HG02642 (cell line): Measurements from ENCODE around the gene IQCN.

ENCODE experiments used
- ATAC-seq: cut with Tn5 transposase; IDR thresholded peaks from one replicate; pipeline ENCODE4 v1.9.1; 2021; ENCODE audit warnings: mild to moderate bottlenecking; ENCODE audit not compliant: unreplicated experiment, poor library complexity

IQCN gene

DNA sequence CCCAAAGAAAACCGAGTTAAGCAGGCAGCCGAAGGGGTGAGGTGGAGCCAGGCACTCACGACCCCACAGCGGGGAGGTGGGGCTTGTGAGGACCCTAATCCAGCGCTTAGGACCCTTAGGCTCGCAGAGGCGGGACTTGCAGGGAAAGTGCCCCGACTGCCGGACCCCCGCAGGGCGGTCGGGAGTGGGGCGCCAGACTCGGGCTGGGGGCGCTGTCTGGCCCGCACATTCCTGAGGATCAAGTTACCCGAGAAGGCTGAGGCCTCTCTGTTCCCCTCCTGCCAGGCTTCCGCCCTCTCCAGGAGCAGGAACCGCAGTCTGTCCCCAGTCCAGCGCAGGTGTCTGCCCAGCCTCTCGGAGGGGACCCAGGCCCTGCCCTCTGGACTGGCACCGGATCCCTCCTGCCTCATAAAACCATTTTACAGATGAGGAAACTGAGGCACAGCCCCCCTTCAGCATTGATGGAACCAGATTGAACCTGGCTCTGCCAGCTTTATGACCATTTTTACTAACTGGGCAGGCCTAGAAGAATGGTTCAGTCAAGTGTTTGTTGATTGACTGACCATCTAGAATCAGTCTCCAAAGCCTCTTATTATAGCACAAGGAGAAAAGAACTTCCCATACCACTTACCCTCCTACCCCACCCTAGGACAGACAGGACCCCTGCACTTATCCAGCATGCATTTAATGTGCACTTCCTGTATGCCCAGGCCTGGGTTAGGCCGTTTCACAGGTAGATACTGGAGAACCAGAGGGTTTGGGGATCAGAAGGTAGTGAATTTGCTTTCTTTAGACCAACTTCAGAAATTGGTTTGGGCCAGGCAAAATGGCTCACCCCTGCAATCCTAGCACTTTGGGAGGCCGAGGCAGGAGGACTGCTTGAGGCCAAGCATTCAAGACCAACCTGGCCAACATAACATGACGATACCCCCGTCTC lies 13.9 kb upstream of the IQCN start:
- no peak for ATAC-seq

DNA sequence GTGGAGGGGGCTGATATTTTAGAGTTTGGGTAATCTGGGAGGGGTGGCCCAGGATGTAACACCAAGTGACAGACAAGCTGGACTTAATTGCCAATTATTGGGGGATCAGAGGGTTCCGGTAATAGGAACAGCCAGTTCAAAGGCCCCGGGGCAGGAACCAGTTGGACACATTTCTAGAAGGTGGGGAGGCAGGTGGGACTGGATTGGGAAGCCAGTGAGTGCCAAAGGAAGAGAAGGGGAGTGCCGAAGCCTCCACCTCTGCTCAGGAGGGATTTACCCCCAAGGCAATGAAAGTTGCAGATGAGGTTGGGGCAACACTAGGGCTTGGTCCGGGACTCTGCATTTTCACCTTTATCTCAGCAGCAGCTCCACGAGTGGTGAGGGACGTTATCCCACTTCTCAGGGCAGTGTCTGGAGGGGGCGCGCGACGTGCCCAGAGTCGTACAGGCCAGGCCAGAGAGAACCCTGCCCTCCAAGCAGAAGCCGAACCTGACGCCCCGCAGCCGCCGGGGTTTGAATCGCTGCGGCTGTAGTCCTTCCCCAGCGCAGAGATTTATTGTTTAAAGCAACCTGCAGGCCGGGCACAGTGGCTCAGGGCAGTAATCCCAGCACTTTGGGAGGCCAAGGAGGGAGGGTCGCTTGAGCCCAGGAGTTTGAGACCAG lies 12.9 kb upstream of the IQCN start:
- no peak for ATAC-seq

DNA sequence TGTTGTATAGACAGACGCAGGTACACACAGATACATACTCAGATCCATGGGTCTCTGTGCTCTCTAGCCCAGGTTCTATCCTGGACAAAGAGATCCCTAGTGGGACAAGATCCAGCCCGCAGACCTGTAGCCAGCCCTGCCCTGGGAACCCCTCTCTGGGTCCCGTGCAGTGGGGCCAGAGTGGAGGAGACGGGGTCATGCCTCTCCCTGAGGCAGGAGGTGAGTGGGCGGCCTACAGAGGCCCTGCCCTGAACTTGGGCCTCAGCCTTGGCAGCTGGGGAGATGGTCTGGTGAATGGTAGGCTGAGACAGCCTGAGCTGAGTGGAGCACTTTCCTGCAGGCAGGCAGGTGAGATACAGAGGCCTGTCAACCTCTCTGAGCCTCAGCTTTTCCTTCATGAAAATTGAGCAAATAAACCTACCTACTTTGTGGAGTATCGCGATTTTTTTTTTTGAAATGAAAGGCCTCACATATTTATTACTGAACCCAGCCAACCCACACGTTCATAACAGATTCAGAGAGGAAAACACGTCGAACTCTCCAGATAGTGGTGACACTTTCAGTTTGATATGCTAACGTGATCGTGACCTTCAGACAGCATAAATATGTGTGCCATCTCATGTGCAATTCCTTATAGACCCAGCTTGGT lies 10.6 kb upstream of the IQCN start:
- ATAC-seq: no peak

DNA sequence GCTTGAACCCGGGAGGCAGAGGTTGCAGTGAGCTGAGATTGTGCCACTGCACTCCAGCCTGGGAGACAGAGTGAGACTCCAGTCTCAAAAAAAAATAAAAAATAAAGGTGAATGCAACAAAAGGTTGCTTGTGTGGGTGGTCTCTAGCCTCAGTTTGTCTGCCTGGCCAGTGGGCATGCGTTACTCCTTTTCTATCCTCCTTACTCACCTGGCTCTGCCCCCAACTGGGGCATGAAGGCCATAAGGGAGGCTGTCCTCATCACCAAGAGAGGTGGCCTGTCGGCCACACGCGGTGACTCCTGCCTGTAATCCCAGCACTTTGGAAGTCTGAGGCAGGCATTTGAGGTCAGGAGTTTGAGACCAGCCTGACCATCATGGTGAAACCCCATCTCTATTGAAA lies 9.1 kb upstream of the IQCN start:
- ATAC-seq: no peak

DNA sequence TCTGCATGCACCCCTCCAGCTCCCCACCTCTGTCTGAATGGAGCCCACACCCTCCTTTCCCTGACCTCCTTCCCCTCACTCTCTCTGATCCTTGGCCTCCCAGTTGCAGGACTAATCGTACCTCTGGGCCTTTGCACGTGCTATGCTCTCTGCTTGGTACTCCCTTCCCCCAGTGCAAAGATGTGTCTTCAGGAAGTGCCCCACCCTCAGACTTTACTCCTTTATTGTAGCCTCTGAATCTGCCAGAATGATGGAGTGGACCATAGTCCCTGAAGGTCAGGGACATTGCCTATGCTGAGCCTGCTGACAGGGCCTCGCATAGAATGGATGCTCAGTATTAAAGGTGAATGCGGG lies 8.5 kb upstream of the IQCN start:
- no peak for ATAC-seq

DNA sequence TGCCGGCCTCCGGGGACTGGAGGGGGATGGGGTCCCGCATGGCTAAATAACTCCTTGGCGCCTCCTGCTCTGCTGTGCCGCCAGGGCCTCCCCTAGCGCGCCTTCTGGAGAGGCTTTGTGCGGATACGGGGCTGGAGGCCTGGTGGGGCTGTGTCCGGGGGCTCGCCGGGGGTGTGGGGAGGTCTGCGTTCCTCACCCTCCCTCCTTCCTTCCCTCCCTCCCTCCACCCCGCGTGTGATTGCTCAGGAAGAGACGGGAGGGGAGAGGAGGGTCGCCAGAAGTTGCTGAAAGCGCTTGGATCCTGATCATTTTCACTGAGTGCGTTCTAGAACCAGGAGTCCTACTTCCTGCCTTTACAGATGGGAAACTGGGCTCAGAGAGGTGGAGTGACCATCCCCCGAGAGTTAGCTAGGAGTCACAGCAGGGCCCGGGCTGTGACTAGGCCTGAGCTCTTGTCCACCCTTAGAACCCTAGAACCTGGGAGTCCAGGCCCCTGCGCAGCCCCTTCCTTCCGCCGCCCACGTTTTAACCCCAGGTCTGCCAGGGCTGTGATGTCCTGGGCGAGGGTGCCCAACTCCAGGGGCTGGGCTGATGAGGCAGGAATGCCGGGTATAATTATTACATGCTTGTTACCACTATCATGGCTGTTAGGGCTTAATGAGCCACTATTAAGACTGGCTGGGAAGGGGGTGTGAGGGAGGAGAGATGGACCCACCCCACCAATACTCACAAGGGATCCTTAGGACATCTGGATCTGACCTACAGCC lies 8.0 kb upstream of the IQCN start:
- ATAC-seq: no peak

DNA sequence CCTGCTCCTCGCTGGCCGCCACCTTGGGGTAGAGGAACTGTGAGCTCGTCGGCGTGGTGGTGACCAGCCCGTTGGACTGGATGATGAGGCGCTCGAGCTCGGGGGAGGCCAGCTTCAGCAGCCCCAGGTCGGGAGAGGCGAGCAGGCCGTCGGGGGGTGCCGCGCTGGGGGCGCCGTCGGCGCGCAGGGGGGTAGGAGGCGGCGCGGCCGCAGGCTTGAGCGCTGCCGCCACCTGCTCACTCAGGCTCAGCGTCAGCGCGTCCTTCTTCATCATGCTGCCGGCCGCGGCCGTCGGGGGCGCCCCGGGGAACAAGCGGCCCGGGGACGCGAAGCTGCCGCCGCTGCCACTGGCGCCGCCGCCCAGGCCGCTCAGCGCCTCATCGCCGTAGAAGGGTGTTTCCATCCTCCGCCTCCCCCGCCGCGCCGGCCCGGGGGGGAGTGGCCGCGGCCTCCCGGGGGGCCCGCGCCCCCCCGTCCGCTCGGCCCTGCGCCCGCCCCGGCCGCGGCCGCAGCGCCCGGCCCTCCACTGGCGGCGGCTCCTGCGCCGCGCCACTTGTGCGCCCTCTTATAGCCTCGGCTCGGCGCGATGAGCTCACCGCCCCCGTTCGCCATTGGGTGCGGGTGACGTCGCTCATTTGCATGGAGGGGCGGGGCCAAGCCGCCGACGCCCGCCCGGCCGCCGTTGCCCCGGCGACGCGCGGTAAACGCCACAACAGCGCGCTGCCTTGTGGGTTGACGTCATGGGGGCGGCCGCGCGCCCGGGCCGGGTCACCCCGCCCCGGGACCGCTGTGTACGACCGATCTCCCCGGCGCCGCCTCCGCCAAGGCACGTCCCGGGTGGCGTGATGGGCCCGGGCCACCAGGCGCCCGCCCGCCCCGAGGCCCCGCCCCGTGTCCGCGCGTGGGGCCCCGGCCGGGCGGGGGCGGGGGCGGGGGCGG lies 7.1 kb upstream of the IQCN start, which contains the start of gene JUND:
Gene JUND, minus strand, starts transcription at position 541 of the 939 bp plus-strand sequence. Its CDS starts 138 bp downstream, at position 403.
- peak; percentile 70 for ATAC-seq

DNA sequence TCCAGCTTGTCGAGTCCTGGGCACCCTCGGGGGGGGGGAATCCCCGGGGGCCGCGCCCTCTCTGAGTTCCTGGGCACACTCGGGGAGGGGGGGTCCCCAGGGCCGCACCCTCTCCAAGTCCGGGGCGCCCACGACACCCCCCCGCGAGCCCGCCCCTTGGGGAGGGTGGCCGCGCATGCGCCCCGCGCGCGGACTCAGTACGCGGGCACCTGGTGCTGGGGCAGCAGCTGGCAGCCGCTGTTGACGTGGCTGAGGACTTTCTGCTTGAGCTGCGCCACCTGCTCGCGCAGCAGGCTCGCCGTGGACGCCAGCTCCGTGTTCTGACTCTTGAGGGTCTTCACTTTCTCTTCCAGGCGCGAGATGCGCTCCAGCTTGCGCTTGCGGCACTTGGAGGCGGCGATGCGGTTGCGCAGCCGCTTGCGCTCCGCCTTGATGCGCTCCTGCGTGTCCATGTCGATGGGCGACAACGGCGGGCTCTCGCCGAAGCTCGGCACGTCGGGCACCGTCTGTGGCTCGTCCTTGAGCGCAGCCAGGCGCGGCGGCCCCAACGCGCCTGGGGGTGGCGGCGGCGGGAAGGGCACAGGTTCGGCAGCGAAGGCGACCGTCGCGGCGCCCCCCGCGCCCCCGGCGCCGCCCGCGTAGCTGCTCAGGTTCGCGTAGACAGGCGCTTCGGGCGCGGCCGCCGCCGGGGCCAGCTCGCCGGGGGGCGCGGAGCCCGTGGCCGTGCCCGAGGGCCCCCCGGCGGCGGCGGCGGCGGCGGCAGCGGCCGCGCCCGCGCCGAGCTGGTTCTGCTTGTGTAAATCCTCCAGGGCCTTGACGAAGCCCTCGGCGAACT lies 6.2 kb upstream of the IQCN start:
- ATAC-seq: peak; percentile 20

DNA sequence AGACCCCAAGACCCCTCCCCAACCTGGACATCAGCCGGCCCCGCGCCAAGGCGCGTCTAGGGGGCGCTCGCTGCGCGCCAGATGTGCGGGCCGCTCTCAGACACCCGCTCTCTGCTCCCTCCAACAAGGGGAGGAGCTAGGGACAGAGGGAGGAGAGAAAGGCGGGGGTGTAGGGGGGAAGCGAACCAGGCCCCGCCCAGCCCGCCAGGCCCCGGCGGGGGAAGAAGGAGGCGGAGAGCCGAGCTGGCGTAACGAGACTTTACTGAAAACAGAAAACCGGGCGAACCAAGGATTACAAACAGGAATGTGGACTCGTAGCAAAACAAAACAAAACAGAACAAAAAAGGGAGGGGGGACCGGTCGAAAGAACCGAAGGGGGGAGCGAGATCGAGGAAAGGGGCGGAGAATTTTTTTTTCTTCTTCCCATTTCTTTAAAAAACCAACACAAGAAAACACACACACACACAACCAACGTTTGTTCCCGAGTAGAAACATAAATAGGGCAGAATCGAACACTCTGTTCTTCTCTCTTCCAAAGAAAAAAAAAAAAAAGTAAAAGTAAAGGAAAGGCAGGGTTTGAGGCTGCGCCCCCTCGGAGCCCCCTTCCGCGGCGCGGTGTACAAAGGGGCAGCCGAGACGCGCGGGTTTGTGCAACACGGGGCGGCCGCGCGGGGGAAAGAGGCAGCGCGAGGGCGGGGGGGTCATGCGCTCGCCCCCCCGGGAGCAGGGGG lies 5.4 kb upstream of the IQCN start:
- ATAC-seq: peak; percentile 18

DNA sequence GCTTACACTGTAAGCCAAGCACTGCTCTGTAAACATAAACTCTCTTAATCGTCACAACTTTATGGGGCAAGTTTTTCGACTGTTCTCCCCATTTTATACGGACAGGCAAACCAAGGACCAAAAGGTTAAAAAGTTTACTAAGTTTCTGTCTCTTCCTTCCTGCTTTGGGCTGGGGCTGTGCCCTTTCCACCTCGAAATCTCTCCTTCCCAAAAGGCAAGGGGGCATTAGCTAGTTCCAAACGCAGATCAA lies 4.9 kb upstream of the IQCN start:
- no peak for ATAC-seq

DNA sequence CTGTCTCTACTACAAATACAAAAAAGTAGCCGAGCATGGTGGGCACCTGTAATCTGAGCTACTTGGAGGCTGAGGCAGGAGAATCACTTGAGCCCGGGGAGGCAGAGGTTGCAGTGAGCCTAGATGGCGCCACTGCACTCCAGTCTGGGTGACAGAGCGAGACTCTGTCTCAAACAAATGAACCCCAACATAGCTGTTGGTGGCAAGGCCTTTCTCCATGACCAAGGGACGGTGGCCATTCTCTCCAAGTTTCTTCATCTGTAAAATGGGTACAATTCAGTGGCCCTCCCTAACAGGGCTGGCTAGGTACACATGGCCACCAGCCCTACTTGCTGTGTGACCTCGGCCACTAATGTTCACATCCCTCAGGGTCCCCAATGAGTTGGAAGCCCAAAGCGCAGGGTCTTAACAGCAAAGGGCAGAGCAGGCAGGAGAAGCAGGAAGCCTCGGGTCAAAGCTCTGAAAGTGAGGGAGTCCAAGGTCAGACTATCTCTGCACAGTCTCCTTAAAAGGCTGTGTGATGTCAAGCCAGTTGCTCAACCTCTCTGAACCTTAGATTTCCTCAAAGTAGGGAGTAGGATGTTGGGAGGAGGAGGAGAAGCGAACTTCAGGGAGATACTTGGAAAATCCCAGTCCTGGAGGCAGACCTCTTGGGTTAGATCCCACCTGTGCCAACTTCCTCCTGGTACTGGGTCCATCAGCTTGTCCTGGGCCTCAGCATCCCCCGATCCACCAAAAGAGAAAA lies 4.4 kb upstream of the IQCN start:
- ATAC-seq: no peak

DNA sequence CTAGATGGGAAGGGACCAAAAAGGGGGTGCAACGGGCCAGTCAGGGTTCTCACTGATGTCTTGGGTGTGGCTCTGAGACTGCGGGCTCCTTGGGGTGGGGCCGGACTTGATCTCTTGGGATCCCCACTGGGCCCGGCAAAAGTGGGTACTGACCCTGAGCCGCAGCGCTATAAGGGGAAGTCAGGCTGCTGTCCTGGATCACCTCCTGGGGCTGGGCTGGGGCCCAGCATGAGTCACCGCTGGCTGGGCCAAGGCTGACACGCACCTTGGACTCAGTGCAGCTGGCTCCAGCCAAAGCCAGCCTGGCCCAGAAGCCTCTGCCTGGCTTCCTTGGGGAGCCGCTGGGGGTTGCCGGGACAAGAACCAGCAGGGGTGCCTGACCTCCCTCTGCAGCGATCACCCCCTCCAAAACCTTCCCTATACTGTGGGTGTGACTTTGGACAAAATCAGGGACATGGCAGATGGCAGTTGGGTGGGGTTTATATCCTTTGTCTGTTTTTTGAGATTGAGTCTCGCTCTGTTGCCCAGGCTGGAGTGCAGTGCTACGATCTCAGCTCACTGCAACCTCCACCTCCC lies 617 bp upstream of the IQCN start:
- ATAC-seq: no peak

DNA sequence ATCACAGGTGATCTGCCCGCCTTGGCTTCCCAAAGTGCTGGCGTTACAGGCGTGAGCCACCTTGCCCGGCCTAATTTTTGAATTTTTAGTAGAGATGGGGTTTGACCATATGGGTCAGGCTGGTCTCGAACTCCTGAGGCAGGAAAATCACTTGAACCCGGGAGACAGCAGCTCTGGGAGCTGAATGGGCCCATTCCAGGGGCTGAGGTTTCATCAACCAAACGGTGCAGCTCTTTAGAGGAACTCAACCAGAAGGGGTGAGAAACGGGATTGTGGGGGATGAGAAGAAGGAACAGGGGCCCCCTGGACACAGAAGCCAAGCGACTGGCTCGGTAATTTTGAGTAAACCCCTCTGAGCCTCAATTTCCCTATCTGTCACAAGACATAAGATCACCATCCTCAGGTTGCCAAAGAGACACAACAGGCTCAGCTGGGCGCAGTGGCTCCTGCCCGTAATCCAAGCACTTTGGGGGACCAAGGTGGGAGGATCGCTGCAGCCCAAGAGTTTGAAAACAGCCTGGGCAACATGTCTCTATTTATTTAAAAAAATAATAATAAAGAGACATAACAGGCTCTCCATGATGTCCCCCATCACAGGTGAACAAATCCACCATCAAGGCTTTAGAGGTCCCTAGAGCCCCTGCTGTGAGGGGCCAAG lies 562 bp downstream of the IQCN start:
- no peak for ATAC-seq

DNA sequence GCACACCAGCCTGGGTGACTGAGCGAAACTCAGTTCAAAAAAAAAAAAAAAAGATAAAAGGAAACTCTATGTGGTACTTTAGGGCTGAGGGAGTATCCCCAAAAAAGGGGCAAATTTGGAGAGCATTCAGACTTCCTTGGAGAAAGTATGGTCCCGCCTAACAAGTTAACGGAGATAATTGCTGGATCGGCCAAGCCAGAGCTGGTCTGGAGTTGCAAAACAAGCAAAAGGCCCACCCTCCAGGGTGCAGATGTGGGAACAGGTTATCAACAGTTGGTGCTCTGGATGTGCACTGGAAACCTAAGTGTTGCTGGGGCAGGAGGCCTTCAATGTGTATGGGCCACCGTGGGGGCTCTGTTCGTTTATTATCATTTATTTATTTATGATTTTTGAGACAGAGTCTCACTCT lies 2.8 kb downstream of the IQCN start:
- no peak for ATAC-seq

DNA sequence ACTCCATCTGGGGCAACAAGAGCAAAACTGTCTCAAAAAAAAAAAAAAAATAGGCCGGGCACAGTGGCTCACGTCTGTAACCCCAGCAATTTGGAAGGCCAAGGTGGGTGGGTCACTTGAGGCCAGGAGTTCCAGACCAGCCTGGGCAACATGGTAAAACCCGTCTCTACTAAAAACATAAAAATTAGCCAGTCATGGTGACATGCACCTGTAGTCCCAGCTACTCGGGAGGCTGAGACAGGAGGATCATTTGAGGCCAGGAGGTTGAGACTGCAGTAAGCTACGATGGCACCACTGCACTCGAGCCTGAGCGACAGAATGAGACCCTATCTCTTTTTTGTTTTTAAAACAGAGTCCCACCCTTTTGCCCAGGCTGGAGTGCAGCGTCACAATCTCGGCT lies 3.9 kb downstream of the IQCN start:
- no peak for ATAC-seq

DNA sequence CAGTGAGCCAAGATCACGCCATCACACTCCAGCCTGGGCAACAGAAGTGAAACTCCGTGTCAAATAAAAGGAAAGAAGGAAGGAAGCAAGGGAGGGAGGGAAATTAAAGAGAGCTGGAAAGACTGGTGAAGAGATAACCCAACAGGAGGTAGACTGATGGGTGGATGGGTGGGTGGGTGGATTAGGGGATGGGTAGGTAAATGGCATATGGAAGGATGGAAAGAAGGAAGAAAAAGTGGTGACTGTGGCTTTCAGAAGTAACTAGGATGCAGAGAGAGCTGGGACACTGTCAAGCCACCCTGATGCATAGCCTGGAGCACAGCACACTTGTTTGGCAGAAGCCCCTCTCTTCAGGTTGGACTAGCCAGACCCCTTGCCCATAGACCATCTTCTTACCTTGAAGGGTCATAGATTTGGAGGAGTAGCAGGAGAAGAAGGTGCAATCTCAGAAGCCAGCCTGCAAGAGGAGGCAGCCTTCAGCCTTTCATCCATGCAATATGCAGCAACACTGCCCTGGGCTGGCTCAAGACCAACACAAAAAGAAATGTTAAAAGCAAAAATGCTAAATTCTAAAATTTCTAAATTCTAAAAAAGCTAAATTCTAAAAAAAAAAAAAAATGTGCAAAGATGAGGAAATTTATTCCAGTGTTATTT lies 5.1 kb downstream of the IQCN start:
- no peak for ATAC-seq
